ENCODE data around the gene CECR2. TPM values are rescaled to one million over a fixed set of nuclear protein-coding genes. Genes with fewer than 3 reads are reported as not detected.

Gene CECR2
- total RNA-seq, 1 experiment from 2014 or later = 154 TPM

DNA sequence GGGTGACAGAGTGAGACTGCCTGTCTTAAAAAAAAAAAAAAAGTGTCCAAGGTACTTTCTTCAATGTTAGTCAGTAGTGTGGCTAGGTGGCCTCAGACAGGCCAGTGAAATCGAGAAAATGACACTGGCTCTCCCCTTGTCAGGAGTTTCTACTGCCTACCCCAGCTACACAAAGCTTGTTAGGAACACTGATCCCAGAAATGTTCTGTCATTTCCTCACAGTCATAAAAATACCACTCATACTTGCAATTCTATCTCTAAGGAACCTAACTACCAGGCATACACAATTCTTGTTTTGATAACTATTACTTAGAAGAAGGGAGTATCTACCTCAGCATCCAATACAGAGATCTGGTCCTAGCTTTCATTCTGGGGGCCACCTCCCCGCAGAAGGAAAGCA, 228.0 kb downstream of the CECR2 start:
- no peak overlapping the region for H2BK20ac ChIP-seq (ENCODE audit: low read depth, low read length, poor library complexity, severe bottlenecking)
- no peak overlapping the region for H2AK5ac ChIP-seq (ENCODE audit: insufficient read length, low read length)
- no peak overlapping the region for H3K4me2 ChIP-seq (ENCODE audit: insufficient read depth, insufficient read length, low read length)
- Mint-ChIP-seq H3K4me3 (no peak overlapping the region), H3K4me1 (no peaks in the 10 kb centered on the region), H3K27me3 (ENCODE audit: low read depth) (no peaks in the 10 kb centered on the region), H3K9me3 (no peaks in the 10 kb centered on the region), H3K36me3 (ENCODE audit: insufficient read depth in 1 of 3, low read depth in 3 of 3) (peaks cover 44 to 86% (median 84%) of the 10 kb centered on the region in 3 experiments), H3K27ac (no peak overlapping the region)
- no peak overlapping the region for H3K18ac ChIP-seq (ENCODE audit: insufficient read length, low read depth, low read length)
- H3T11ph ChIP-seq (ENCODE audit: low read length) = no peak overlapping the region
- H2BK12ac ChIP-seq (ENCODE audit: insufficient read length, low read depth, low read length) = no peak overlapping the region
- no peaks in the 10 kb centered on the region for H3K79me2 ChIP-seq (ENCODE audit: insufficient read depth, low read length)
- no peak overlapping the region for H4K8ac ChIP-seq (replicated peaks; ENCODE audit: insufficient read length, low read depth, low read length)
- H3K56ac ChIP-seq (ENCODE audit: insufficient read length, low read depth, low read length) = no peak overlapping the region
- H4K5ac ChIP-seq (ENCODE audit: insufficient read length, low read depth, low read length) = no peak overlapping the region
- H3K9me3 ChIP-seq (ENCODE audit: control insufficient read depth, low read depth, low read length) = no peaks in the 10 kb centered on the region
- no peak overlapping the region for H3K4ac ChIP-seq (ENCODE audit: low read depth, low read length)
- WGBS (ENCODE audit: extremely low coverage, insufficient read length, low lambda C conversion rate) = no CpG with 5 or more reads among the region's 2 CpGs
- no peak overlapping the region for H2BK15ac ChIP-seq (ENCODE audit: low read depth, low read length)
- H3K79me1 ChIP-seq (ENCODE audit: insufficient read depth, low read depth, low read length, poor library complexity, severe bottlenecking) = no peaks in the 10 kb centered on the region
- no peak overlapping the region for H3K27ac ChIP-seq (ENCODE audit: insufficient read length, low read depth, low read length)
- H2BK120ac ChIP-seq (ENCODE audit: low read depth, low read length, poor library complexity, severe bottlenecking) = no peak overlapping the region
- DNase-seq = no peak
- no peaks in the 10 kb centered on the region for H3K23me2 ChIP-seq (ENCODE audit: insufficient read length, low read depth, low read length, poor library complexity, severe bottlenecking)
- H4K91ac ChIP-seq (ENCODE audit: insufficient read length, low read depth, low read length) = no peak overlapping the region
- H3K14ac ChIP-seq (ENCODE audit: insufficient read depth, low read length) = no peak overlapping the region
- H2BK5ac ChIP-seq (ENCODE audit: insufficient read length, low read length) = no peak overlapping the region
- no peak overlapping the region for H2AFZ ChIP-seq (ENCODE audit: low read length)
- TF ChIP-seq, protein P1, sequence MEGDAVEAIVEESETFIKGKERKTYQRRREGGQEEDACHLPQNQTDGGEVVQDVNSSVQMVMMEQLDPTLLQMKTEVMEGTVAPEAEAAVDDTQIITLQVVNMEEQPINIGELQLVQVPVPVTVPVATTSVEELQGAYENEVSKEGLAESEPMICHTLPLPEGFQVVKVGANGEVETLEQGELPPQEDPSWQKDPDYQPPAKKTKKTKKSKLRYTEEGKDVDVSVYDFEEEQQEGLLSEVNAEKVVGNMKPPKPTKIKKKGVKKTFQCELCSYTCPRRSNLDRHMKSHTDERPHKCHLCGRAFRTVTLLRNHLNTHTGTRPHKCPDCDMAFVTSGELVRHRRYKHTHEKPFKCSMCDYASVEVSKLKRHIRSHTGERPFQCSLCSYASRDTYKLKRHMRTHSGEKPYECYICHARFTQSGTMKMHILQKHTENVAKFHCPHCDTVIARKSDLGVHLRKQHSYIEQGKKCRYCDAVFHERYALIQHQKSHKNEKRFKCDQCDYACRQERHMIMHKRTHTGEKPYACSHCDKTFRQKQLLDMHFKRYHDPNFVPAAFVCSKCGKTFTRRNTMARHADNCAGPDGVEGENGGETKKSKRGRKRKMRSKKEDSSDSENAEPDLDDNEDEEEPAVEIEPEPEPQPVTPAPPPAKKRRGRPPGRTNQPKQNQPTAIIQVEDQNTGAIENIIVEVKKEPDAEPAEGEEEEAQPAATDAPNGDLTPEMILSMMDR (conservative IDR thresholded peaks at IDR 0.05) = no peak
- H3K4me1 ChIP-seq (ENCODE audit: insufficient read depth, low read length) = no peaks in the 10 kb centered on the region
- H3K27me3 ChIP-seq (ENCODE audit: insufficient read depth, low read length) = no peaks in the 10 kb centered on the region
- H3K23ac ChIP-seq (ENCODE audit: insufficient read length, low read depth, low read length) = no peak overlapping the region
- H4K20me1 ChIP-seq (ENCODE audit: control insufficient read depth, insufficient read depth, insufficient read length) = no peaks in the 10 kb centered on the region
- no peak overlapping the region for H3K9ac ChIP-seq (ENCODE audit: extremely low read depth, insufficient read length, low read length)
